HepG2 (cell line): ENCODE measurements around the gene BFAR. TPM values are rescaled to one million over a fixed set of nuclear protein-coding genes. Genes with fewer than 3 reads are reported as not detected.

Experiments
- ATAC-seq: fragments of 200-7000 bp; cut with Tn5 transposase; 3 replicates; pipeline ENCODE4 v1.9.1; 2020; ENCODE audit warnings: mild to moderate bottlenecking, moderate library complexity
- BruUV-seq: library from RNA; stranded (reverse); fragments of 400-500 nt; replicated peaks from 2 replicates; lab custom pipeline; 2021; lab: Mats Ljungman, UMichigan
- CTCF ChIA-PET: fragments of 300-600 bp; formaldehyde crosslinking; extraction: SDS; loops from one replicate; lab custom pipeline; 2021; ENCODE audit warnings: low total read pairs, inconsistent platforms, low intra/inter-chr PET ratio; lab: Yijun Ruan, JAX
- POLR2A ChIA-PET: fragments of 350-600 bp; sonication (Branson Sonifier 250); formaldehyde crosslinking; loops from one replicate; lab custom pipeline; 2020; ENCODE audit warnings: antibody characterized with exemption, inconsistent platforms; lab: Yijun Ruan, JAX
- DNase-seq: peaks from one replicate; pipeline ENCODE4 v3.0.0-alpha.2; 2015; ENCODE audit warnings: low spot score
- FAIRE-seq: peaks from 3 replicates; lab custom pipeline; 2011; peaks lifted over from hg19 to GRCh38; lab: Jason Lieb, UNC
- H2AFZ ChIP-seq: one replicate; pipeline ENCODE4 v1.6.1; 2011; ENCODE audit warnings: low read length, inconsistent platforms
- H3K27ac ChIP-seq: fragments of 300-600 bp; 3 replicates; pipeline ENCODE4 v1.8.0; 2011; ENCODE audit warnings: mixed run types, mild to moderate bottlenecking, mixed read lengths, low read length, inconsistent platforms; ENCODE audit not compliant: insufficient read depth; ENCODE audit errors: extremely low read length
- H3K27me3 ChIP-seq, 2 experiments: fragments of 200-600 bp in 1 of 2; 2 replicates in 1 of 2; 3 replicates in 1 of 2; pipeline versions ENCODE4 v1.6.0 to v1.8.0; 2011; ENCODE audit warnings: low read length in 2 of 2, mild to moderate bottlenecking in 2 of 2, moderate library complexity in 2 of 2, inconsistent platforms in 1 of 2; ENCODE audit not compliant: insufficient read depth in 2 of 2, control insufficient read depth in 1 of 2
- H3K36me3 ChIP-seq, 2 experiments: fragments of 200-600 bp in 1 of 2; replicated peaks in 1 of 2; 2 replicates in 1 of 2; 3 replicates in 1 of 2; pipeline versions ENCODE4 v1.5.1 to v1.8.0; 2011; ENCODE audit warnings: low read length in 2 of 2, inconsistent platforms in 1 of 2; ENCODE audit not compliant: insufficient read depth in 2 of 2, control insufficient read depth in 1 of 2
- H3K4me1 ChIP-seq: 2 replicates; pipeline ENCODE4 v1.5.1; 2012; ENCODE audit warnings: low read length, inconsistent platforms; ENCODE audit not compliant: insufficient read depth
- H3K4me2 ChIP-seq: 2 replicates; pipeline ENCODE4 v1.6.0; 2011; ENCODE audit warnings: low read depth, low read length, inconsistent platforms
- H3K4me3 ChIP-seq, 3 experiments: fragments of 200-600 bp in 1 of 3; sonication (generic), shearing (Covaris generic) in 1 of 3; replicated peaks in 1 of 3; 2 replicates each; pipeline ENCODE4 v1.5.1; 2011 to 2016; ENCODE audit warnings: low read length in 3 of 3, inconsistent platforms in 2 of 3, low read depth in 2 of 3, mild to moderate bottlenecking in 2 of 3, control low read depth in 1 of 3, mixed read lengths in 1 of 3; ENCODE audit not compliant: insufficient read depth in 1 of 3
- H3K79me2 ChIP-seq: one replicate; pipeline ENCODE4 v1.6.1; 2011; ENCODE audit warnings: low read length, inconsistent platforms; ENCODE audit not compliant: insufficient read depth
- H3K9ac ChIP-seq: 2 replicates; pipeline ENCODE4 v1.6.0; 2011; ENCODE audit warnings: mild to moderate bottlenecking, low read depth, low read length, inconsistent platforms; ENCODE audit not compliant: insufficient read depth
- H3K9me3 ChIP-seq: 2 replicates; pipeline ENCODE4 v1.5.1; 2012; ENCODE audit warnings: mild to moderate bottlenecking, low read length
- H4K20me1 ChIP-seq: 2 replicates; pipeline ENCODE4 v1.6.0; 2011; ENCODE audit warnings: inconsistent platforms, mild to moderate bottlenecking, low read length, moderate library complexity; ENCODE audit not compliant: insufficient read depth
- POLR2AphosphoS5 ChIP-seq: IDR thresholded peaks from 2 replicates; pipeline ENCODE4 v1.6.1; 2012; ENCODE audit warnings: low read depth, low read length
- ZMYM3 ChIP-seq: sonication (generic); formaldehyde crosslinking; IDR thresholded peaks from 2 replicates; pipeline ENCODE4 v1.5.1; 2020; ENCODE audit warnings: mild to moderate bottlenecking, missing genetic modification reagents
- WGBS: methylation state at CpG from one replicate; pipeline ENCODE4 v1.1.6; 2017; ENCODE audit warnings: low lambda C conversion rate; 5-methylcytosine and 5-hydroxymethylcytosine counted together
- in situ Hi-C: cut with HindIII; loops from 2 replicates; pipeline ENCODE4 v1.10.0; 2017; ENCODE audit warnings: low pct_unique_long_range_greater_than_20kb; ENCODE audit not compliant: extremely low pct_ligation_motif_present
- intact Hi-C: fragments of 100-400 bp; cut with micrococcal nuclease; formaldehyde crosslinking; loops from one replicate; pipeline ENCODE4 v1.10.0; 2022; ENCODE audit not compliant: unreplicated experiment
- polyA plus RNA-seq, 8 experiments: library from polyadenylated mRNA; depleted of rRNA in 3 of 8; stranded (reverse) in 7 of 8; unstranded in 1 of 8; fragments of >200 nt; fragmentation: Illumina TruSeq in 4 of 8; extraction: Trizol in 4 of 8; gene quantifications; 2 replicates each; pipeline versions ENCODE4 v1.2.1 to v1.2.3, GENCODE V29; 2011 to 2016; ENCODE audit warnings: low read depth in 4 of 8, missing spikeins in 1 of 8, mixed read lengths in 1 of 8; ENCODE audit not compliant: insufficient read depth in 1 of 8
- total RNA-seq, 5 experiments: library from RNA; depleted of rRNA; stranded (reverse); fragments of >200 nt; fragmentation: Illumina TruSeq; extraction: Trizol; gene quantifications; 2 replicates each; pipeline ENCODE4 v1.2.3, GENCODE V29; 2016; ENCODE audit warnings: low read depth in 1 of 5
- TF ChIP-seq, protein P1 (sequence below): sonication (generic); formaldehyde crosslinking; IDR thresholded peaks from 2 replicates; pipeline ENCODE4 v1.9.0; 2021; ENCODE audit warnings: mild to moderate bottlenecking, missing genetic modification reagents

Gene BFAR
- total and polyA plus RNA-seq, 2 of the 13 experiments (the other 11 are each of a cell fraction or from before 2014, with no cell fraction given), result 96.9 to 120 TPM

DNA sequence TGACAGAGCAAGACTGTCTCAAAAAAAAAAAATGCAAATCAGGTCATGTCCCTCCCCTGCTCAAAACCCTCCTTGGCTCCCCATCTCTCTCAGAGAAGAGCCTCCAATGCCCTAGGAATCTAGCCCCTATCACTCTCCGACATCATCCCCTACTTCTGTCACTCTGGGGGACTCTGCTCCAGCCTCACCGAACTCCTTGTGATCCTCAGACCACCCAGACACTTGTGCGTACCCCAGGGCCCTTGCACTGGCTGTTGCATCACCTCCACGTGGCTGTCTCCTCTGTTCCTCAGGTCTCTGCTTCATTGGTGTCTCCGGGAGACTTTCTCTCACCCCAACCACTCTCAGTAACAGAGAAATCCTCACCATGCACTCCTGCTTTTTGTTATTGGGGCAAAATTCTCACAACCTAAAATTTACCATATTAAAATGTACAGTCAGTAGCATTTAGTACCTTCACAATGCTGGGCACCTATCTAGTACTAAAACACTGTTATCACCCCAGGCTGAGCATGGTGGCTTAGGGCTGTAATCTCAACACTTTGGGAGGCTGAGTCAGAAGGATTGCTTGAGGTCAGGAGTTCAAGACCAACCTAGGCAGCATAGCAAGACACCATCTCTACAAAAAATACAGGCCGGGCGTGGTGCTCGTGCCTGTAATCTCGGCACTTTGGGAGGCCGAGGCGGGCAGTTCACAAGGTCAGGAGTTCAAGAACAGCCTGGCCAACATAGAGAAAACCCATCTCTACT, 46.2 kb downstream of the BFAR start:
- H3K9ac ChIP-seq, result no peak overlapping the region
- no peaks in the 10 kb centered on the region for H3K79me2 ChIP-seq
- BruUV-seq, result no TSS peak
- H3K27ac ChIP-seq, result no peak overlapping the region
- FAIRE-seq (no peak), ATAC-seq (no peak), DNase-seq (no peak)
- 0 out of 5 replicates have a peak, but pooled peaks cover 0 to 4% of the 10 kb centered on the region in 2 experiments for H3K27me3 ChIP-seq
- TF ChIP-seq POLR2AphosphoS5 (no peak), ZMYM3 (CRISPR knock-in tag) (peak; percentile 73)
- TF ChIP-seq, protein P1, sequence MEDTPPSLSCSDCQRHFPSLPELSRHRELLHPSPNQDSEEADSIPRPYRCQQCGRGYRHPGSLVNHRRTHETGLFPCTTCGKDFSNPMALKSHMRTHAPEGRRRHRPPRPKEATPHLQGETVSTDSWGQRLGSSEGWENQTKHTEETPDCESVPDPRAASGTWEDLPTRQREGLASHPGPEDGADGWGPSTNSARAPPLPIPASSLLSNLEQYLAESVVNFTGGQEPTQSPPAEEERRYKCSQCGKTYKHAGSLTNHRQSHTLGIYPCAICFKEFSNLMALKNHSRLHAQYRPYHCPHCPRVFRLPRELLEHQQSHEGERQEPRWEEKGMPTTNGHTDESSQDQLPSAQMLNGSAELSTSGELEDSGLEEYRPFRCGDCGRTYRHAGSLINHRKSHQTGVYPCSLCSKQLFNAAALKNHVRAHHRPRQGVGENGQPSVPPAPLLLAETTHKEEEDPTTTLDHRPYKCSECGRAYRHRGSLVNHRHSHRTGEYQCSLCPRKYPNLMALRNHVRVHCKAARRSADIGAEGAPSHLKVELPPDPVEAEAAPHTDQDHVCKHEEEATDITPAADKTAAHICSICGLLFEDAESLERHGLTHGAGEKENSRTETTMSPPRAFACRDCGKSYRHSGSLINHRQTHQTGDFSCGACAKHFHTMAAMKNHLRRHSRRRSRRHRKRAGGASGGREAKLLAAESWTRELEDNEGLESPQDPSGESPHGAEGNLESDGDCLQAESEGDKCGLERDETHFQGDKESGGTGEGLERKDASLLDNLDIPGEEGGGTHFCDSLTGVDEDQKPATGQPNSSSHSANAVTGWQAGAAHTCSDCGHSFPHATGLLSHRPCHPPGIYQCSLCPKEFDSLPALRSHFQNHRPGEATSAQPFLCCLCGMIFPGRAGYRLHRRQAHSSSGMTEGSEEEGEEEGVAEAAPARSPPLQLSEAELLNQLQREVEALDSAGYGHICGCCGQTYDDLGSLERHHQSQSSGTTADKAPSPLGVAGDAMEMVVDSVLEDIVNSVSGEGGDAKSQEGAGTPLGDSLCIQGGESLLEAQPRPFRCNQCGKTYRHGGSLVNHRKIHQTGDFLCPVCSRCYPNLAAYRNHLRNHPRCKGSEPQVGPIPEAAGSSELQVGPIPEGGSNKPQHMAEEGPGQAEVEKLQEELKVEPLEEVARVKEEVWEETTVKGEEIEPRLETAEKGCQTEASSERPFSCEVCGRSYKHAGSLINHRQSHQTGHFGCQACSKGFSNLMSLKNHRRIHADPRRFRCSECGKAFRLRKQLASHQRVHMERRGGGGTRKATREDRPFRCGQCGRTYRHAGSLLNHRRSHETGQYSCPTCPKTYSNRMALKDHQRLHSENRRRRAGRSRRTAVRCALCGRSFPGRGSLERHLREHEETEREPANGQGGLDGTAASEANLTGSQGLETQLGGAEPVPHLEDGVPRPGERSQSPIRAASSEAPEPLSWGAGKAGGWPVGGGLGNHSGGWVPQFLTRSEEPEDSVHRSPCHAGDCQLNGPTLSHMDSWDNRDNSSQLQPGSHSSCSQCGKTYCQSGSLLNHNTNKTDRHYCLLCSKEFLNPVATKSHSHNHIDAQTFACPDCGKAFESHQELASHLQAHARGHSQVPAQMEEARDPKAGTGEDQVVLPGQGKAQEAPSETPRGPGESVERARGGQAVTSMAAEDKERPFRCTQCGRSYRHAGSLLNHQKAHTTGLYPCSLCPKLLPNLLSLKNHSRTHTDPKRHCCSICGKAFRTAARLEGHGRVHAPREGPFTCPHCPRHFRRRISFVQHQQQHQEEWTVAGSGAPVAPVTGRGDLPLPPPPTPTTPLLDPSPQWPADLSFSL (CRISPR knock-in tag), result peak; percentile 22; the same call in 1 of the 2 replicates
- POLR2A ChIA-PET, result no interaction called here
- H3K9me3 ChIP-seq, result no peaks in the 10 kb centered on the region
- intact Hi-C loops (no loop called here), in situ Hi-C loops (no loop called here)
- no peak overlapping the region for H3K4me3 ChIP-seq
- H3K4me2 ChIP-seq, result no peak overlapping the region
- H3K36me3 ChIP-seq, result no peaks in the 10 kb centered on the region
- no peaks in the 10 kb centered on the region for H3K4me1 ChIP-seq
- no peaks in the 10 kb centered on the region for H4K20me1 ChIP-seq
- CTCF ChIA-PET, result no interaction called here
- H2AFZ ChIP-seq, result no peak overlapping the region
- 23% methylated on average over 11 of the region's 11 CpGs for WGBS
